ENCODE results near the gene KHSRP.
A peak's percentile ranks its signal among the peaks of the same experiment; 100 is the strongest.

Gene KHSRP

DNA sequence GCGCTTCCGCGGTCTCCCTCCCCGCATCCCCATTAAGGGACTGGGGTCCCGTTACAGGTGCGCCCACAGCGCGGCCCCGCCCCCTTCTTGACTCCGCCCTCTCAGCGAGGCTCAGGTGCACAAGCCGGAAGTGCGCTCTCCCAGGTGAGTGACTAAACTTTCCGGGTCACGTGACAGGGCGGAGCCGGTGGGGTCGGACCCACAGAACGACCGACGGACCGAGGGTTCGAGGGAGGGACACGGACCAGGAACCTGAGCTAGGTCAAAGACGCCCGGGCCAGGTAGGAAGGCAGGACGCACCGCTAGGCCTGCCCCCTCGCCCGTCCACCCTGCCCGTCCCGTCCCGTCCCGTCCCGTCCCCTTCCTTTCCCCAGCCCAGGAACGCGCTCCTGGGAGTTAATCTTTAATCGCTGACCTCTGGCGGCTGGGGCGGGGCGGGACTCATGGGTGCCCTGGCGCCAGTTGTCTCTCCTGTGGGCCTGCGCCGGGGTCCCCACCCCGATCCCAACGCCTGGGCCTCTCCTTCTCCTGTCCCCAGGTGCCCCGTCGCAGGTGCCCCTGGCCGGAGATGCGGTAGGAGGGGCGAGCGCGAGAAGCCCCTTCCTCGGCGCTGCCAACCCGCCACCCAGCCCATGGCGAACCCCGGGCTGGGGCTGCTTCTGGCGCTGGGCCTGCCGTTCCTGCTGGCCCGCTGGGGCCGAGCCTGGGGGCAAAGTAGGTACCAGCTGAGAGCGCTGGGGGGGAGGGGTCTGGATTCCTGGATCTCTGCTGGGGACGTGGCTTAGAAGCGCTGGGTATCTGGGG, 39.7 kb upstream of the KHSRP start, which contains the start of gene CRB3:
Gene CRB3 (plus strand): TSS at position 202 of the 804 bp plus-strand sequence. CDS start 431 bp downstream, at position 633.
- peaks cover 12% of the 10 kb centered on the region for H3K4me1 ChIP-seq (ENCODE audit: control insufficient read depth, insufficient read depth, low read length, poor library complexity, severe bottlenecking)
- H3K4me3 ChIP-seq (ENCODE audit: insufficient read depth, low read depth, low read length, poor library complexity, severe bottlenecking): peak within 1 kb of the TSS; percentile 43
- peak in 2 of 3 donors; percentile 26 to 32 for DNase-seq
- H3K36me3 ChIP-seq (ENCODE audit: control insufficient read depth, insufficient read depth, low read length): peaks cover 8% of the 10 kb centered on the region
- no peaks in the 10 kb centered on the region for H3K9me3 ChIP-seq (ENCODE audit: control insufficient read depth, low read length)
- H3K27ac ChIP-seq (ENCODE audit: insufficient read depth, low read length, poor library complexity, severe bottlenecking): no peak within 1 kb of the TSS
- H3K27me3 ChIP-seq (replicated peaks; ENCODE audit: control insufficient read depth, insufficient read depth, low read length, poor library complexity, severe bottlenecking): no peaks in the 10 kb centered on the region

DNA sequence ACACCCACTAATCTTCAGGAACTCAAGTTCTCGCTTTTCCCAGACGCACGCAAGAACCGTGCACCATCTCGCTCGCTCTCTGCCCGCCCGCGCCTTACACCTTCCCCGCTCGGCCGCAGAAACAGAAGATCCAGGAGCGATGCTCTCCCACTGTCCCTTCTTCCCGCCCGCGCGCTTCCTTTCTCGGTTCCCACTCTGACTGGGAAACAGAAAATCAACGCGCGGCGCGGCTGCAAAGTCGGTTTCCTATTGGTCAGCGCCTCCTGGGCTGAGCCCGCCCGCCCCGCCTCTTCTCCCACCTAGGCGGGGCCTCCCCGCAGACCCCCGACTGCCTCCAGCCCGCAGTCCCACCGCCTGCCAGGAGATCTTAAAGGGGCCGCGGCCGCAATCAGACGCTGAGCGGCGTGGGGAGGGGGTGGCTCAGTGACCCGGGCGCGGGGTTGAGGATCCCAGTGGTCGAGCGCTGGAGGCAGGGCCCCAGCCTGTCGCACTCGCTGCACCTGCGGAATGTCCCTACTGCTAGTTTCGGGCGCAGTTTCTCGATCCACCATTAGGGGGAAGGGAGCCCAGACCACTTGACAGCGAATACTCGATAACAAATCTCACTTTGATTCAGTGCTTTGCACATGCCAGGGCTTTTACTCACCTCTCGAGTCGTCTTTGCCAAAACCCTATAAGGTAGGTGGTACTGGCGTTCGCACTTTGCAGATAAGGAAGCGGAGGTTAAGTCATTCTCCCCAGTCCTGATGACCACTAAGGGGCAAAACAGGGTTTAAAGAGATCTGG, 35.7 kb upstream of the KHSRP start:
- peak overlapping the region; percentile 80 for H3K4me3 ChIP-seq (ENCODE audit: insufficient read depth, low read depth, low read length, poor library complexity, severe bottlenecking)
- peak overlapping the region; percentile 87 for H3K27ac ChIP-seq (ENCODE audit: insufficient read depth, low read length, poor library complexity, severe bottlenecking)
- DNase-seq: peak; percentile 87 to 93 (median 91)
- H3K36me3 ChIP-seq (ENCODE audit: control insufficient read depth, insufficient read depth, low read length): peaks cover 3% of the 10 kb centered on the region
- peaks cover 18% of the 10 kb centered on the region for H3K4me1 ChIP-seq (ENCODE audit: control insufficient read depth, insufficient read depth, low read length, poor library complexity, severe bottlenecking)
- H3K9me3 ChIP-seq (ENCODE audit: control insufficient read depth, low read length): no peaks in the 10 kb centered on the region
- no peaks in the 10 kb centered on the region for H3K27me3 ChIP-seq (replicated peaks; ENCODE audit: control insufficient read depth, insufficient read depth, low read length, poor library complexity, severe bottlenecking)

- H3K27ac ChIP-seq (ENCODE audit: insufficient read depth, low read length, poor library complexity, severe bottlenecking): peak within 1 kb of the TSS; percentile 87
These were observed 34.9 kb upstream of the KHSRP start, which contains the start of gene SLC25A23 for GRCh38 chr19:6459262-6460098. Gene SLC25A23 (minus strand): TSS chr19:6459792. CDS start chr19:6459628, 164 bp downstream.

DNA sequence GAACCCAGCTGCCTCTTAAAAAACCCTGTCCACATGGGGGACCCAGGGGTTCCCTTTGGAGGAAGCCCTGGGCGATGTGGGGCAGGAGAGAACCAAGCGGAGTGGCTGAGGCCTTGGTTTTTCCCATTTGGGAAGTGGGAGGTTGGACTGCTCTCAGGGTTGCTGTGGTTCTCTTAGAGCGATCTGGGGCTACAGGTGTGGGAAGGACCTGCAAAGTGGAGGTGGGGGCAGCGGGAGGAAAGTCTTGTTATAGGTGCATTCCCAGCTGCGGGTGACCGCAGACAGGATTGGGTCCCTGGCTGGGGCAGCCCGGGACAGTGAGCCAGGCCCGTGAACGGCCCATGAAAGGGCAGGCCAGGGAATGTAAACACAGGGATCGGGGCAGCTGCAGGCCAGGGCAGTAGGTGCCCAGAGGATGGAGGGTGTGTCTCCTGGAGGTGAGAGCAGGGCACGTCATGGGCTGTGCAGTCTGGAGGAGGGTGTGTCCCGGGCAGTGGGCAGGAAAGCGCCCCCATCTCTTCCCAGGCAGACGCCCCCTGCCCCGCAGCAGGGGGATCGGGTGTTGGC, 34.2 kb upstream of the KHSRP start:
- peaks cover 7% of the 10 kb centered on the region for H3K4me1 ChIP-seq (ENCODE audit: control insufficient read depth, insufficient read depth, low read length, poor library complexity, severe bottlenecking)
- H3K27ac ChIP-seq (ENCODE audit: insufficient read depth, low read length, poor library complexity, severe bottlenecking): no peak overlapping the region
- H3K36me3 ChIP-seq (ENCODE audit: control insufficient read depth, insufficient read depth, low read length): peaks cover 14% of the 10 kb centered on the region
- peaks cover 2% of the 10 kb centered on the region for H3K9me3 ChIP-seq (ENCODE audit: control insufficient read depth, low read length)
- no peaks in the 10 kb centered on the region for H3K27me3 ChIP-seq (replicated peaks; ENCODE audit: control insufficient read depth, insufficient read depth, low read length, poor library complexity, severe bottlenecking)
- H3K4me3 ChIP-seq (ENCODE audit: insufficient read depth, low read depth, low read length, poor library complexity, severe bottlenecking): peak overlapping the region; percentile 80
- no peak for DNase-seq

More at GRCh38 chr19:6459262-6460098, 34.9 kb upstream of the KHSRP start, which contains the start of gene SLC25A23:
- H3K9me3 ChIP-seq (ENCODE audit: control insufficient read depth, low read length): no peaks in the 10 kb centered on the region
- H3K4me1 ChIP-seq (ENCODE audit: control insufficient read depth, insufficient read depth, low read length, poor library complexity, severe bottlenecking): peaks cover 14% of the 10 kb centered on the region
- H3K36me3 ChIP-seq (ENCODE audit: control insufficient read depth, insufficient read depth, low read length): peaks cover 7% of the 10 kb centered on the region
- no peaks in the 10 kb centered on the region for H3K27me3 ChIP-seq (replicated peaks; ENCODE audit: control insufficient read depth, insufficient read depth, low read length, poor library complexity, severe bottlenecking)
- peak within 1 kb of the TSS; percentile 80 for H3K4me3 ChIP-seq (ENCODE audit: insufficient read depth, low read depth, low read length, poor library complexity, severe bottlenecking)
- peak in 2 of 3 donors; percentile 32 to 57 for DNase-seq

DNA sequence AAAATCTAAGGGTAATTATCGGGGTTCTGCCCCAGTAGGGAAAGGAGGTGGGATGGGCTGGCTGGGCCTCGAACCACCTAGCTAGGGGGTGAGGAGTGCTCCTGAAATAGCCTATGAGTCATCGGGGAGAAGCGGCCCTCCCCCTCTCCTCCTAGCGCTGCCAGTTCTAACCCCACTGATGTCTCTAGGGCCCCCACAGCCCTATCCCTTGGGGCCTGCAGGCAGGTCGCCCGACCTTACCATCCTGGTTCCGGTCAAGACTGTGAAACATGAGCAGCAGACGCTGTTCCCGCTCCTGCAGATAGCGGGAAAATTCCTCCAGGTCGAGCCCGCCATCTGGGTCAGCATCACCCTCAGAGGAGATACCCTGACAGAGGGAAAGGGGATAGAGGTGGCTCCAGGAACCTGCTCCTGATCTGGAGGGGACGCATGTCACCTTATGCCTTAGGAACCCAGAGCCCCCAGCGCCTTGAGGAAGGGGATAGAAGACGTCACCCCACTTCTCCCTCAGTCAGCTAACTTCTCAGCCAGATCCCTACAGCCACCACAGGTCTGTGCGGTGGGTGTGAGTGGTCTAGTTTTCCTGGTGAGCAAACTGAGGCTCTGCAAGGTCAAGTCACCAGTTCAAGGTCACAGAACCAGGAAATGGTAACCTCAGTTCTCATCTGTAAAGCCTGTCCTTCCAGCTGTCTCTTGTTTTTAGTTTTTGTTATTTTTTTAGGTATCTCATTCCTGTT, 33.5 kb upstream of the KHSRP start:
- Histone ChIP-seq H3K4me3 (ENCODE audit: insufficient read depth, low read depth, low read length, poor library complexity, severe bottlenecking) (no peak overlapping the region), H3K27me3 (replicated peaks; ENCODE audit: control insufficient read depth, insufficient read depth, low read length, poor library complexity, severe bottlenecking) (no peaks in the 10 kb centered on the region), H3K4me1 (ENCODE audit: control insufficient read depth, insufficient read depth, low read length, poor library complexity, severe bottlenecking) (peaks cover 7% of the 10 kb centered on the region), H3K27ac (ENCODE audit: insufficient read depth, low read length, poor library complexity, severe bottlenecking) (no peak overlapping the region), H3K36me3 (ENCODE audit: control insufficient read depth, insufficient read depth, low read length) (peaks cover 15% of the 10 kb centered on the region), H3K9me3 (ENCODE audit: control insufficient read depth, low read length) (peaks cover 3% of the 10 kb centered on the region)
- no peak for DNase-seq

- no peaks in the 10 kb centered on the region for H3K27me3 ChIP-seq (replicated peaks; ENCODE audit: control insufficient read depth, insufficient read depth, low read length, poor library complexity, severe bottlenecking)
- no peak for DNase-seq
- peaks cover 3% of the 10 kb centered on the region for H3K9me3 ChIP-seq (ENCODE audit: control insufficient read depth, low read length)
- H3K27ac ChIP-seq (ENCODE audit: insufficient read depth, low read length, poor library complexity, severe bottlenecking): no peak overlapping the region
- peaks cover 15% of the 10 kb centered on the region for H3K36me3 ChIP-seq (ENCODE audit: control insufficient read depth, insufficient read depth, low read length)
- H3K4me1 ChIP-seq (ENCODE audit: control insufficient read depth, insufficient read depth, low read length, poor library complexity, severe bottlenecking): peaks cover 7% of the 10 kb centered on the region
- H3K4me3 ChIP-seq (ENCODE audit: insufficient read depth, low read depth, low read length, poor library complexity, severe bottlenecking): no peak overlapping the region
These were observed 31.3 kb upstream of the KHSRP start for GRCh38 chr19:6455924-6456323.

DNA sequence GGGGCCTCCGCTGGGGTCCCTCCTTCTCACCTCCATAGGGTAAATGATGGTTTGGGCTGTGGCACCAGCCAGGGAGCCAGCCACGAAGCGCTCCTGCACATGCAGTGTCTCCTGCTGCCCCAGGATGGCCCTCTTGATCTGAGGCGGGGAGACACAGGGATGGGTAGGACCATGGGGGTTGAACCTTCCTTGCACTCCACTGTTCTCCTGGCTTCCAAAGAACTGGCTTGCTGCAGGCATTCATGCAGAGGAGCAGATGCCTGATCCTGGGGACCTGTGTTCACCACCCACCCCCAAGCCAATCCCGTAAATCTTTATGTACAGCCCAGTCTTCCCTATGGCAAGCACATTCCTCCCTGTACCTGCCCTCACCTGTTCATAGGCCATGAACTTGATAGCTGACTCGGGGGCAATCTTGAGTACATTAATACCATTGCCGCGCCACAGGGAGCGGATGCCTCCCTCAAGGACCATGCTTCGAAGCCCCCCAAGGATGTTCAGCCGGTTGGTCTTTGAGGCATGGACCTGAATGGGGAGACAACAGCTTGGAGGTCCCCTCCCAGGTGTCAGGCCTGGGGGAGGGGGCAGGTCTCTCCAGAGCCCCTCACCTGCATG, 29.4 kb upstream of the KHSRP start:
- peaks cover 4% of the 10 kb centered on the region for H3K4me1 ChIP-seq (ENCODE audit: control insufficient read depth, insufficient read depth, low read length, poor library complexity, severe bottlenecking)
- no peak overlapping the region for H3K4me3 ChIP-seq (ENCODE audit: insufficient read depth, low read depth, low read length, poor library complexity, severe bottlenecking)
- H3K9me3 ChIP-seq (ENCODE audit: control insufficient read depth, low read length): peaks cover 3% of the 10 kb centered on the region
- H3K36me3 ChIP-seq (ENCODE audit: control insufficient read depth, insufficient read depth, low read length): peaks cover 15% of the 10 kb centered on the region
- DNase-seq: no peak
- no peak overlapping the region for H3K27ac ChIP-seq (ENCODE audit: insufficient read depth, low read length, poor library complexity, severe bottlenecking)
- H3K27me3 ChIP-seq (replicated peaks; ENCODE audit: control insufficient read depth, insufficient read depth, low read length, poor library complexity, severe bottlenecking): no peaks in the 10 kb centered on the region

DNA sequence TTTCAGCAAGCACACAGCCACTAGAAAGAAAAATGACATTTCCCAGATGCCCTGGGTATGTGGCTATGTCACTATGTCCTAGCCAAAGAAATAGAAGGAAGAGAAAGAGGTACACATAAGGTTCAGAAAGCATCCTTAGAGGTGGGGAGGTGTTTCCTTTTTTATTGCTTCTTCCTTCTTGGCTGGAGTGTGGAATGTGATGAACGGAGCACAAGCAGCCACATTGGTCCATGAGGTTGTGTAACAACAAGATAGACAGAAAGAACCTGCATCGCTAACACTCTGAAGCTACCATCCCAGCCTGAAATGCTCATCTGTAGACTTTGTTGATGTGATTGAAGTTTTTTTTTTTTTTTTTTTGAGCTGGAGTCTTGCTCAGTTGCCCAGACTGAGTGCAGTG, 28.3 kb upstream of the KHSRP start:
- H3K36me3 ChIP-seq (ENCODE audit: control insufficient read depth, insufficient read depth, low read length): peaks cover 15% of the 10 kb centered on the region
- no peak for DNase-seq
- H3K4me3 ChIP-seq (ENCODE audit: insufficient read depth, low read depth, low read length, poor library complexity, severe bottlenecking): no peak overlapping the region
- peaks cover 3% of the 10 kb centered on the region for H3K9me3 ChIP-seq (ENCODE audit: control insufficient read depth, low read length)
- H3K27me3 ChIP-seq (replicated peaks; ENCODE audit: control insufficient read depth, insufficient read depth, low read length, poor library complexity, severe bottlenecking): no peaks in the 10 kb centered on the region
- no peak overlapping the region for H3K27ac ChIP-seq (ENCODE audit: insufficient read depth, low read length, poor library complexity, severe bottlenecking)
- H3K4me1 ChIP-seq (ENCODE audit: control insufficient read depth, insufficient read depth, low read length, poor library complexity, severe bottlenecking): no peaks in the 10 kb centered on the region
